Measurements from ENCODE around the gene SORCS1. TPM values are rescaled to one million over a fixed set of nuclear protein-coding genes. Genes with fewer than 3 reads are reported as not detected.

SORCS1 gene
- total RNA-seq, 1 donor from 2014 or later, result 1.1 TPM

- no peaks in the 10 kb centered on the region for H3K4me1 ChIP-seq (ENCODE audit: insufficient read depth, low read length)
Observed at GRCh38 chr10:107051769-107052168, 112.7 kb downstream of the SORCS1 start.

GRCh38 chr10:107043461-107043860 lies 121.0 kb downstream of the SORCS1 start:
- Mint-ChIP-seq H3K9me3 (ENCODE audit: unreplicated experiment) (no peaks in the 10 kb centered on the region), H3K27me3 (ENCODE audit: low read depth, unreplicated experiment) (no peaks in the 10 kb centered on the region), H3K27ac (ENCODE audit: unreplicated experiment) (no peak overlapping the region), H3K4me3 (ENCODE audit: unreplicated experiment) (no peak overlapping the region), H3K36me3 (ENCODE audit: low read depth, unreplicated experiment) (no peaks in the 10 kb centered on the region), H3K4me1 (ENCODE audit: low read depth, unreplicated experiment) (no peaks in the 10 kb centered on the region)
- no peaks in the 10 kb centered on the region for H4K20me1 ChIP-seq (ENCODE audit: insufficient read depth, low read length)
- no peak for DNase-seq (ENCODE audit: low read depth)
- no peak overlapping the region for H3K9ac ChIP-seq (ENCODE audit: low read length)
- H3K4me3 ChIP-seq (ENCODE audit: insufficient read depth, low read depth, low read length), result no peak overlapping the region
- no peak overlapping the region for H2AFZ ChIP-seq (ENCODE audit: low read depth, low read length)
- H3K27ac ChIP-seq (ENCODE audit: low read depth, low read length), result no peak overlapping the region
- no peaks in the 10 kb centered on the region for H3K79me2 ChIP-seq (ENCODE audit: insufficient read depth, low read length)
- H3K36me3 ChIP-seq (ENCODE audit: insufficient read depth, low read length), result no peaks in the 10 kb centered on the region
- no peak overlapping the region for H3K4me2 ChIP-seq (ENCODE audit: low read length)
- TF ChIP-seq CTCF (IDR thresholded peaks at IDR 0.05; ENCODE audit: insufficient read depth, low read depth, low read length) (no peak), EZH2 (IDR thresholded peaks at IDR 0.05; ENCODE audit: insufficient read depth, low read length) (no peak)
- no peaks in the 10 kb centered on the region for H3K4me1 ChIP-seq (ENCODE audit: insufficient read depth, low read length)
- no peaks in the 10 kb centered on the region for H3K27me3 ChIP-seq (ENCODE audit: insufficient read depth, low read length)
- H3K9me3 ChIP-seq (ENCODE audit: insufficient read depth, low read depth, low read length), result no peaks in the 10 kb centered on the region
- FAIRE-seq, result no peak

More at GRCh38 chr10:107051769-107052168, 112.7 kb downstream of the SORCS1 start:
- H3K4me2 ChIP-seq (ENCODE audit: low read length), result no peak overlapping the region
- Mint-ChIP-seq H3K27ac (ENCODE audit: unreplicated experiment) (no peak overlapping the region), H3K36me3 (ENCODE audit: low read depth, unreplicated experiment) (no peaks in the 10 kb centered on the region), H3K9me3 (ENCODE audit: unreplicated experiment) (no peaks in the 10 kb centered on the region), H3K4me1 (ENCODE audit: low read depth, unreplicated experiment) (no peaks in the 10 kb centered on the region), H3K4me3 (ENCODE audit: unreplicated experiment) (no peak overlapping the region), H3K27me3 (ENCODE audit: low read depth, unreplicated experiment) (no peaks in the 10 kb centered on the region)
- no peaks in the 10 kb centered on the region for H3K27me3 ChIP-seq (ENCODE audit: insufficient read depth, low read length)
- H3K27ac ChIP-seq (ENCODE audit: low read depth, low read length), result no peak overlapping the region
- H3K4me3 ChIP-seq (ENCODE audit: insufficient read depth, low read depth, low read length), result no peak overlapping the region
- no peaks in the 10 kb centered on the region for H4K20me1 ChIP-seq (ENCODE audit: insufficient read depth, low read length)
- H3K9ac ChIP-seq (ENCODE audit: low read length), result no peak overlapping the region
- H3K9me3 ChIP-seq (ENCODE audit: insufficient read depth, low read depth, low read length), result no peaks in the 10 kb centered on the region
- no peaks in the 10 kb centered on the region for H3K79me2 ChIP-seq (ENCODE audit: insufficient read depth, low read length)
- DNase-seq (ENCODE audit: low read depth) (no peak), FAIRE-seq (no peak)
- no peaks in the 10 kb centered on the region for H3K36me3 ChIP-seq (ENCODE audit: insufficient read depth, low read length)
- no peak overlapping the region for H2AFZ ChIP-seq (ENCODE audit: low read depth, low read length)
- no peak for TF ChIP-seq EZH2 (IDR thresholded peaks at IDR 0.05; ENCODE audit: insufficient read depth, low read length)
- no peak for TF ChIP-seq CTCF (IDR thresholded peaks at IDR 0.05; ENCODE audit: insufficient read depth, low read depth, low read length)

- Mint-ChIP-seq H3K36me3 (ENCODE audit: low read depth, unreplicated experiment) (no peaks in the 10 kb centered on the region), H3K27me3 (ENCODE audit: low read depth, unreplicated experiment) (no peaks in the 10 kb centered on the region)
Observed at GRCh38 chr10:107037192-107038122, 127.0 kb downstream of the SORCS1 start.

More at GRCh38 chr10:107037192-107038122, 127.0 kb downstream of the SORCS1 start:
- no peaks in the 10 kb centered on the region for H3K36me3 ChIP-seq (ENCODE audit: insufficient read depth, low read length)
- DNase-seq (ENCODE audit: low read depth) (no peak), FAIRE-seq (no peak)
- H4K20me1 ChIP-seq (ENCODE audit: insufficient read depth, low read length), result no peaks in the 10 kb centered on the region
- TF ChIP-seq EZH2 (IDR thresholded peaks at IDR 0.05; ENCODE audit: insufficient read depth, low read length) (no peak), CTCF (IDR thresholded peaks at IDR 0.05; ENCODE audit: insufficient read depth, low read depth, low read length) (no peak)
- H3K4me2 ChIP-seq (ENCODE audit: low read length), result no peak overlapping the region
- no peak overlapping the region for H3K27ac Mint-ChIP-seq (ENCODE audit: unreplicated experiment)
- H3K9ac ChIP-seq (ENCODE audit: low read length), result no peak overlapping the region
- H2AFZ ChIP-seq (ENCODE audit: low read depth, low read length), result no peak overlapping the region
- no peak overlapping the region for H3K4me3 Mint-ChIP-seq (ENCODE audit: unreplicated experiment)
- no peaks in the 10 kb centered on the region for H3K9me3 Mint-ChIP-seq (ENCODE audit: unreplicated experiment)
- no peaks in the 10 kb centered on the region for H3K4me1 ChIP-seq (ENCODE audit: insufficient read depth, low read length)
- no peaks in the 10 kb centered on the region for H3K79me2 ChIP-seq (ENCODE audit: insufficient read depth, low read length)
- H3K27me3 ChIP-seq (ENCODE audit: insufficient read depth, low read length), result no peaks in the 10 kb centered on the region
- no peaks in the 10 kb centered on the region for H3K9me3 ChIP-seq (ENCODE audit: insufficient read depth, low read depth, low read length)
- H3K4me1 Mint-ChIP-seq (ENCODE audit: low read depth, unreplicated experiment), result peaks cover 5% of the 10 kb centered on the region
- H3K27ac ChIP-seq (ENCODE audit: low read depth, low read length), result no peak overlapping the region
- no peak overlapping the region for H3K4me3 ChIP-seq (ENCODE audit: insufficient read depth, low read depth, low read length)
